ENCODE results near the gene MED9.

Gene MED9

GRCh38 chr17:17515934-17516930 is 39.4 kb downstream of the MED9 start:
- DNase-seq (ENCODE audit: low read depth in 2 of 2), result peak in 1 of 2 experiments; percentile 36

DNA sequence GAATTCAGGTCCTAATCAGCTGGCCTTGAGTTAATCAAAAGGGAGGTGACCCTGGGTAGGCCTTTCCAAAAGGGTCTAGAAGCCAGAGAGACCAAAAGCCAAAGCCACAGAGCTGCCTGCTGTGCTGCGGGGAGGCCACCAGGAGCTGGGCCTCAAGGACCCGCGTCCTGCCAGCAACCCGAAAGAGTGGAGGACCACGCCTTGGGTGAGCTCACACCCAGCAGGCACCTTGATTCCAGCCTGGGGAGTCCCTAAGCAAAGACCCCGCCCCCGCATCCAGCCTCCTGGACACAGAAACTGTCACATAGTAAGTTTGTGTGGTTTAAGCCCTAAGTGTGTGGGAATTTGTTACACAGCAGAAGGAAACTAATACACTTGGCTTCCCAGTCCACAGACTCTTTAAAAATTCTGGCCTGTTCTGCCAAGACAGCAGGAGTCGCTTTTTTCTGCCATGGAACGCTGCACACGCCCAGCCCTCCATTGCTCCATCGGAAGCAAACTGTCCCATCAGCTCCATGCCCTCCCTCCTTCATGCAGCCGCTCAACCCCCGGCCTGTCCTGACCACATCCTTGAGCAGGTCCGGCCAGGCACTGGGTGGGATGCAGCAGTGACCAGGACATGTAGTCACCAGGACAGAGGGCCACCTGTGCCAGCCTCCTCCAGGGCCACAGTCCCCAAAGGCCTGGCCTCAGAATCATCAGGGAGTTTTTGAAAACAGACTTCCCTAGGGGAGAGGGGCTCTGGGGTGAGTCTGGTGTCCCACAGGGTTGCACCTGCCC is 40.3 kb downstream of the MED9 start:
- no peak for DNase-seq (ENCODE audit: low read depth in 2 of 2)

- DNase-seq (ENCODE audit: low read depth in 2 of 2), result no peak
Measured at GRCh38 chr17:17518014-17518413, 41.2 kb downstream of the MED9 start.

DNA sequence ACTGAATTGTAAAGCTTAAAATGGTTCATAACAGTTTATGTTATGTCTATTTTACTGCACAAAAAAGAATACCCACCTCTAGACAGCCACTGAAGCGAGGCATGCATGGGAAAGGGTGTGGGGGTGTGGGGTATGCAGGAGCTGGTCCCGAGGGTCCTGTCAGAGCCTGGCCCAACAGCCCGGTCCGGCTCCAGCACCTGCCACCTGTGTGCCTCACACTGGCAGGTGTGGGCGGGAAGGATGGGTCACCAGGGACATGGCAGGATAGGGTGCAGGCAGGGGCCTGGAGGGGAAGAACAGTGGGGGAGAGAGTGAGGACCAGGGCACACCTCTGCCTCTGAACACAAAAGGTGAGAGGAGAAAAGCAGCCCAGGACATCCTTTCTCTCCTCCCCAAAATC is 42.2 kb downstream of the MED9 start:
- DNase-seq (ENCODE audit: low read depth in 2 of 2), result no peak

GRCh38 chr17:17519886-17520285 is 43.1 kb downstream of the MED9 start:
- no peak for DNase-seq (ENCODE audit: low read depth in 2 of 2)

- no peak for DNase-seq (ENCODE audit: low read depth in 2 of 2)
Measured at GRCh38 chr17:17520599-17521232, 43.9 kb downstream of the MED9 start.

DNA sequence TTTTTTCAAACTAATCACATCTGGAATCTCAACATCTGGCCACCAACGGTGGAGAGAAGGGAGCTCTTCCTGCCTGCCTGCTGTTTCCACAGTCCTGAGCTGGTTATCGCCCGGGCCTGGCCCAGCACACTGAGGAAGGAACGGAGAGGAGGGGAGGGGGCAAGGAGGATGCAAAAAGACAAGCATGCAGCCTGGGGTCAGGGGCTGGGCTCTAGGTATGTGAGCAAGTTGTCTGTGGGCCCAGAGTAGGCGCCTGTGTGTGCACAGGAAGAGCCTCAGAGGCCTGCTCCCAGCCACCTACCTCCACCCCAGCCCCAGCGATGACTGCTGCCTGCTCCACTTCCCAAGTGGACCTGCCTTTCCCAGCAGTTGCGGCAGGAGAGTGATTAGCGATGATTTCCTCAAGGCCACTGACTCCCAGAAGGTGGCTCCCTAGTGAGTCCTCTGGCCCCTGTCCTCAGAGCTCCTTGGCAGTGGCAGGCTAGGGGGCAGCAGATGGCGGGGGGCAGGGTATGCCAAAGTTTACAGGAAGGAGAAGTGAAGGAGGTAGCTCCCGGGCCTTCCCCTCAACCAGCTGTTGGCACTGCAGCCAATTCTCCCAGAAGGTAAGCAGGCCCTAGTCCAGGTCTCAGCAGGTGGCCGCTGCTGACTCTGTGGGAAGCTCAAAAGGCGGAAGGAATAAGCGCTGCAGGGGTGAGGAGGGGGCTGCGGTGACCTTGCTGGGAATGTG is 46.4 kb downstream of the MED9 start:
- DNase-seq (ENCODE audit: low read depth in 2 of 2), result no peak

- DNase-seq (ENCODE audit: low read depth in 2 of 2), result no peak
Measured at GRCh38 chr17:17523731-17524490, 47.1 kb downstream of the MED9 start.

GRCh38 chr17:17525311-17525710 is 48.5 kb downstream of the MED9 start:
- no peak for DNase-seq (ENCODE audit: low read depth in 2 of 2)

GRCh38 chr17:17525956-17526355 is 49.2 kb downstream of the MED9 start:
- no peak for DNase-seq (ENCODE audit: low read depth in 2 of 2)

GRCh38 chr17:17526369-17526768 is 49.6 kb downstream of the MED9 start:
- no peak for DNase-seq (ENCODE audit: low read depth in 2 of 2)

DNA sequence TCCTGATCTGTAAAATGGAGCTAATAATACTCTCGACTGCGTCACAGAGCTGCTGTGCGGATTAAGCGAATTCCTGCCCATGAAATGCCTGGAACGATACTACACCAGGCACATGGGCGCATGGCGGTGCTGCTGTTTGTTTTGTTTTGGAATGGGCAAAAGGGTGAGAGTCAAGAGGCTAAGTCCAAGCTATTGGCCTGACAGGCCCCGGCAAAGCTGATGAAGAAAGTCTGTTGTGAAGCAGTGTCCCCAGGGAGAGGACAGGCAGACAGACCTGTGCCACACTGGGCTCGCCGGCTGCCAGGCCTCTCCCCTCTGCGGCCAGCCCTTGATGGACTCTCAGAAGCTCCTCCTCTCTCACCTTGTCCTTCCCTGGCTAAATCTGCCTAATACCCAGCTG is 50.7 kb downstream of the MED9 start:
- DNase-seq (ENCODE audit: low read depth in 2 of 2), result no peak

- DNase-seq (ENCODE audit: low read depth in 2 of 2), result no peak
Measured at GRCh38 chr17:17527956-17528500, 51.2 kb downstream of the MED9 start.

GRCh38 chr17:17528696-17529652 is 52.2 kb downstream of the MED9 start:
- no peak for DNase-seq (ENCODE audit: low read depth in 2 of 2)

DNA sequence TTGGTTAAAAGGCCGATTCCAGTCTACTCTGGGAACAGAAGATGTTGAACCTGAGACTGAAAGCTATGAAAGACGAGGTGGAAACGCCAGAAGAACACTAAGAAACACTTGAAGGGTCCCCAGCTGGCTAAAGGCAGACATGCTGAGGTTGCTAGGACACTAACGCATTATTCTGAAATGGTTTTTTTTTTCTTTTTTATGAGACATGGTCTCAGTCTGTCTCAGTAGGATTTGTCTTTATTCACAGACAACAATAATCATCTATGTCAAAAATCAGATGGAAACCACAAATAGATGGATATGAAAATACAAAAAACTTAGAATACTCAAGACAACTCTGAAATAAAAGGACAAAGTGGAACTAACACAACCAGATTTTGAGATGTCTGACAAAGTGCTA is 54.4 kb downstream of the MED9 start:
- DNase-seq (ENCODE audit: low read depth in 2 of 2), result no peak

DNA sequence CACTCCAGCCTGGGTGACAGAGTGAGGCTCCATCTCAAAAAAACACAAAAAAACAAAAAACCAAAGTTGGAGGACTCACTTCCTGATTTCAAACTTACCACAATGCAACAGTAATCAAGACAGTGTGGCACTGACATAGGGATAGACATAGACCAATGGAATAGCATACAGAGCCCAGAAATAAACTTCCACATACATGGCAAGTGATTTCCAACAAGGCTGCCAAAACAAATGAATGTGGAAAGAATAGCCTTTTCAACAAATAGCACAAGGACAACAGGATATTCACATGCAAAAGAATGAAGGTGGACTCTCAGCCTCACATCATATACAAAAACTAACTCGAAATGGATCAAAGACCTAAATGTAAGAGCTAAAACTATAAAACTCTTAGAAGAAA is 56.2 kb downstream of the MED9 start:
- no peak for DNase-seq (ENCODE audit: low read depth in 2 of 2)

DNA sequence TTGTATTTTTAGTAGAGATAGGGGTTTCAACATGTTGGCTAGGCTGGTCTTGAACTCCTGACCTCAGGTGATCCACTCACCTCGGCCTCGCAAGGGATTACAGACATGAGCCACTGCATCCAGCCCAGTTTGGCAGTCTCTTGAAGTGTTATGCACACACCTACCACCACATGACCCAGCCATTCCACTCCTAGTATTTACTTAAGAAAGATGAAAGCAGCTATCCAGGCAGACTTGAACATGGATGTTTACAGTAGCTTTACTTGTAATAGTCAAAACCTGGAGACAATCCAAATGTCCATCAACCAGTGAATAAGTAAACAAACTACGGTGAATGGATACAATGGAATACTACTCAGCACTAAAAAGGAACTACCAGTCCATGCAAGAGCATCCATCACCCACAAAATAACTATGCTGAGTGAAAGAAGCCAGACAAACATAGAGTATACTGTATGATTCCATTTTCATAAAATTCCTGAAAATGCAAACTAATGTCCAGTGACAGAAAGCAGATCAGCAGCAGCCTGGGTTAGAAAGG is 57.2 kb downstream of the MED9 start:
- no peak for DNase-seq (ENCODE audit: low read depth in 2 of 2)

GRCh38 chr17:17535957-17536356 is 59.2 kb downstream of the MED9 start:
- no peak for DNase-seq (ENCODE audit: low read depth in 2 of 2)

- no peak for DNase-seq (ENCODE audit: low read depth in 2 of 2)
Measured at GRCh38 chr17:17536702-17537101, 59.9 kb downstream of the MED9 start.

Data from fibroblast of skin of left quadriceps (primary cell).